K562 (cell line): ENCODE data around the gene DGCR2. TPM values are rescaled to one million over a fixed set of nuclear protein-coding genes. Genes with fewer than 3 reads are reported as not detected.

Source experiments
- CHD1 ChIP-seq: fragments of 200-600 bp; sonication (generic); IDR thresholded peaks from one replicate; pipeline ENCODE4 v1.6.1; 2012; ENCODE audit warnings: mild to moderate bottlenecking, moderate library complexity, low read length, inconsistent platforms
- CREM ChIP-seq: IDR thresholded peaks from 2 replicates; pipeline ENCODE4 v1.6.1; 2014; ENCODE audit warnings: antibody characterized with exemption, low read depth
- EZH2 ChIP-seq: IDR thresholded peaks from 2 replicates; pipeline ENCODE4 v1.6.1; 2012; ENCODE audit warnings: low read depth, mild to moderate bottlenecking, inconsistent platforms, low read length, borderline replicate concordance
- MAFG ChIP-seq: fragments of 450-650 bp; conservative IDR thresholded peaks from 2 replicates; pipeline ENCODE4 v1.6.1; 2016; ENCODE audit warnings: missing genetic modification characterization, missing compliant biosample characterization
- NR2C1 ChIP-seq, 2 experiments: fragments of 450-650 bp; IDR thresholded peaks; 2 replicates each; pipeline ENCODE4 v1.6.1; 2017; ENCODE audit warnings: mild to moderate bottlenecking in 2 of 2, antibody characterized with exemption in 1 of 2, inconsistent platforms in 1 of 2, missing compliant biosample characterization in 1 of 2, missing genetic modification characterization in 1 of 2
- PHF8 ChIP-seq: fragments of 200-600 bp; sonication (generic); IDR thresholded peaks from 2 replicates; pipeline ENCODE4 v1.6.1; 2012; ENCODE audit warnings: mixed run types, mild to moderate bottlenecking, inconsistent platforms, low read length, moderate library complexity, borderline replicate concordance
- RBBP5 ChIP-seq: fragments of 200-600 bp; sonication (generic); IDR thresholded peaks from 2 replicates; pipeline ENCODE4 v1.6.1; 2012; ENCODE audit warnings: borderline replicate concordance, mild to moderate bottlenecking, low read length, control low read depth, inconsistent platforms; ENCODE audit not compliant: insufficient read depth, poor library complexity, severe bottlenecking
- RBM15 ChIP-seq: fragments of 200-400 bp; formaldehyde crosslinking; IDR thresholded peaks from 2 replicates; pipeline ENCODE4 v1.6.1; 2018; ENCODE audit warnings: mild to moderate bottlenecking, low read length, moderate library complexity; ENCODE audit not compliant: insufficient read depth
- SMARCC2 ChIP-seq: fragments of 450-650 bp; IDR thresholded peaks from 2 replicates; pipeline ENCODE4 v1.6.1; 2017; ENCODE audit warnings: antibody characterized with exemption, moderate library complexity, mild to moderate bottlenecking, low read depth
- ZBTB5 ChIP-seq: fragments of 450-650 bp; IDR thresholded peaks from 2 replicates; pipeline ENCODE4 v1.6.1; 2017; ENCODE audit warnings: antibody characterized with exemption
- polyA plus RNA-seq, 8 experiments: library from polyadenylated mRNA; depleted of rRNA in 4 of 8; stranded (reverse) in 5 of 8; unstranded in 3 of 8; fragments of >200 nt; fragmentation: Nextera tagmentation in 2 of 8; fragmentation: Illumina TruSeq in 1 of 8; extraction: Ambion mirVana in 2 of 8; extraction: Trizol in 1 of 8; gene quantifications; 2 replicates each; pipeline versions ENCODE4 v1.2.1 to v1.2.3, GENCODE V29; 2011 to 2014; ENCODE audit warnings: inconsistent platforms in 1 of 8, missing spikeins in 1 of 8
- total RNA-seq, 7 experiments: library from RNA; depleted of rRNA in 6 of 7; stranded (reverse); fragments of >200 nt in 6 of 7; fragmentation: Illumina TruSeq in 2 of 7; extraction: Trizol in 2 of 7; gene quantifications; 2 replicates each; pipeline versions ENCODE4 v1.2.1 to v1.2.3, GENCODE V29; 2011 to 2021; ENCODE audit warnings: low replicate concordance in 1 of 7
- TF ChIP-seq, protein P1 (sequence below): fragments of 450-650 bp; IDR thresholded peaks from 2 replicates; pipeline ENCODE4 v1.6.1; 2017; ENCODE audit warnings: antibody characterized with exemption, mild to moderate bottlenecking
- TF ChIP-seq, protein P2 (sequence below): fragments of 450-650 bp; formaldehyde crosslinking; IDR thresholded peaks from 2 replicates; pipeline ENCODE4 v1.4.0; 2020; ENCODE audit warnings: mild to moderate bottlenecking
- TF ChIP-seq, protein P3 (sequence below): sonication (generic); formaldehyde crosslinking; IDR thresholded peaks from 2 replicates; pipeline ENCODE4 v1.8.1; 2023; ENCODE audit warnings: mild to moderate bottlenecking, missing genetic modification reagents
- TF ChIP-seq, protein P4 (sequence below): sonication (generic); formaldehyde crosslinking; IDR thresholded peaks from 2 replicates; pipeline ENCODE4 v1.4.0; 2020; ENCODE audit warnings: mild to moderate bottlenecking, missing genetic modification reagents
- TF ChIP-seq, protein P5 (sequence below): IDR thresholded peaks from 2 replicates; pipeline ENCODE4 v1.6.1; 2014; ENCODE audit warnings: antibody characterized with exemption

Gene DGCR2
- total and polyA plus RNA-seq, 9 of the 15 experiments (the other 6 are each of a cell fraction or from before 2014, with no cell fraction given) = 0.69 to 101 (median 56.4) TPM

GRCh38 chr22:19108807-19109197 is 13.4 kb downstream of the DGCR2 start (continued):
- TF ChIP-seq, protein P1, sequence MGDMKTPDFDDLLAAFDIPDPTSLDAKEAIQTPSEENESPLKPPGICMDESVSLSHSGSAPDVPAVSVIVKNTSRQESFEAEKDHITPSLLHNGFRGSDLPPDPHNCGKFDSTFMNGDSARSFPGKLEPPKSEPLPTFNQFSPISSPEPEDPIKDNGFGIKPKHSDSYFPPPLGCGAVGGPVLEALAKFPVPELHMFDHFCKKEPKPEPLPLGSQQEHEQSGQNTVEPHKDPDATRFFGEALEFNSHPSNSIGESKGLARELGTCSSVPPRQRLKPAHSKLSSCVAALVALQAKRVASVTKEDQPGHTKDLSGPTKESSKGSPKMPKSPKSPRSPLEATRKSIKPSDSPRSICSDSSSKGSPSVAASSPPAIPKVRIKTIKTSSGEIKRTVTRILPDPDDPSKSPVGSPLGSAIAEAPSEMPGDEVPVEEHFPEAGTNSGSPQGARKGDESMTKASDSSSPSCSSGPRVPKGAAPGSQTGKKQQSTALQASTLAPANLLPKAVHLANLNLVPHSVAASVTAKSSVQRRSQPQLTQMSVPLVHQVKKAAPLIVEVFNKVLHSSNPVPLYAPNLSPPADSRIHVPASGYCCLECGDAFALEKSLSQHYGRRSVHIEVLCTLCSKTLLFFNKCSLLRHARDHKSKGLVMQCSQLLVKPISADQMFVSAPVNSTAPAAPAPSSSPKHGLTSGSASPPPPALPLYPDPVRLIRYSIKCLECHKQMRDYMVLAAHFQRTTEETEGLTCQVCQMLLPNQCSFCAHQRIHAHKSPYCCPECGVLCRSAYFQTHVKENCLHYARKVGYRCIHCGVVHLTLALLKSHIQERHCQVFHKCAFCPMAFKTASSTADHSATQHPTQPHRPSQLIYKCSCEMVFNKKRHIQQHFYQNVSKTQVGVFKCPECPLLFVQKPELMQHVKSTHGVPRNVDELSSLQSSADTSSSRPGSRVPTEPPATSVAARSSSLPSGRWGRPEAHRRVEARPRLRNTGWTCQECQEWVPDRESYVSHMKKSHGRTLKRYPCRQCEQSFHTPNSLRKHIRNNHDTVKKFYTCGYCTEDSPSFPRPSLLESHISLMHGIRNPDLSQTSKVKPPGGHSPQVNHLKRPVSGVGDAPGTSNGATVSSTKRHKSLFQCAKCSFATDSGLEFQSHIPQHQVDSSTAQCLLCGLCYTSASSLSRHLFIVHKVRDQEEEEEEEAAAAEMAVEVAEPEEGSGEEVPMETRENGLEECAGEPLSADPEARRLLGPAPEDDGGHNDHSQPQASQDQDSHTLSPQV = no peak
- TF ChIP-seq MAFG (tag) (peak; percentile 62; the same call in 1 of the 2 replicates), PHF8 (no peak), RBM15 (no peak), CREM (no peak), ZBTB5 (no peak), EZH2 (no peak), NR2C1 (IDR thresholded peaks at IDR 0.05) (no peak), NR2C1 (tag; IDR thresholded peaks at IDR 0.05) (no peak), SMARCC2 (no peak), CHD1 (peak; percentile 24), RBBP5 (no peak)
- TF ChIP-seq, protein P2, sequence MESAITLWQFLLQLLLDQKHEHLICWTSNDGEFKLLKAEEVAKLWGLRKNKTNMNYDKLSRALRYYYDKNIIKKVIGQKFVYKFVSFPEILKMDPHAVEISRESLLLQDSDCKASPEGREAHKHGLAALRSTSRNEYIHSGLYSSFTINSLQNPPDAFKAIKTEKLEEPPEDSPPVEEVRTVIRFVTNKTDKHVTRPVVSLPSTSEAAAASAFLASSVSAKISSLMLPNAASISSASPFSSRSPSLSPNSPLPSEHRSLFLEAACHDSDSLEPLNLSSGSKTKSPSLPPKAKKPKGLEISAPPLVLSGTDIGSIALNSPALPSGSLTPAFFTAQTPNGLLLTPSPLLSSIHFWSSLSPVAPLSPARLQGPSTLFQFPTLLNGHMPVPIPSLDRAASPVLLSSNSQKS = no peak
- TF ChIP-seq, protein P3, sequence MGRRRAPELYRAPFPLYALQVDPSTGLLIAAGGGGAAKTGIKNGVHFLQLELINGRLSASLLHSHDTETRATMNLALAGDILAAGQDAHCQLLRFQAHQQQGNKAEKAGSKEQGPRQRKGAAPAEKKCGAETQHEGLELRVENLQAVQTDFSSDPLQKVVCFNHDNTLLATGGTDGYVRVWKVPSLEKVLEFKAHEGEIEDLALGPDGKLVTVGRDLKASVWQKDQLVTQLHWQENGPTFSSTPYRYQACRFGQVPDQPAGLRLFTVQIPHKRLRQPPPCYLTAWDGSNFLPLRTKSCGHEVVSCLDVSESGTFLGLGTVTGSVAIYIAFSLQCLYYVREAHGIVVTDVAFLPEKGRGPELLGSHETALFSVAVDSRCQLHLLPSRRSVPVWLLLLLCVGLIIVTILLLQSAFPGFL (CRISPR knock-in tag) = no peak
- TF ChIP-seq, protein P4, sequence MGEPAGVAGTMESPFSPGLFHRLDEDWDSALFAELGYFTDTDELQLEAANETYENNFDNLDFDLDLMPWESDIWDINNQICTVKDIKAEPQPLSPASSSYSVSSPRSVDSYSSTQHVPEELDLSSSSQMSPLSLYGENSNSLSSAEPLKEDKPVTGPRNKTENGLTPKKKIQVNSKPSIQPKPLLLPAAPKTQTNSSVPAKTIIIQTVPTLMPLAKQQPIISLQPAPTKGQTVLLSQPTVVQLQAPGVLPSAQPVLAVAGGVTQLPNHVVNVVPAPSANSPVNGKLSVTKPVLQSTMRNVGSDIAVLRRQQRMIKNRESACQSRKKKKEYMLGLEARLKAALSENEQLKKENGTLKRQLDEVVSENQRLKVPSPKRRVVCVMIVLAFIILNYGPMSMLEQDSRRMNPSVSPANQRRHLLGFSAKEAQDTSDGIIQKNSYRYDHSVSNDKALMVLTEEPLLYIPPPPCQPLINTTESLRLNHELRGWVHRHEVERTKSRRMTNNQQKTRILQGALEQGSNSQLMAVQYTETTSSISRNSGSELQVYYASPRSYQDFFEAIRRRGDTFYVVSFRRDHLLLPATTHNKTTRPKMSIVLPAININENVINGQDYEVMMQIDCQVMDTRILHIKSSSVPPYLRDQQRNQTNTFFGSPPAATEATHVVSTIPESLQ (CRISPR knock-in tag) = no peak
- TF ChIP-seq, protein P5, sequence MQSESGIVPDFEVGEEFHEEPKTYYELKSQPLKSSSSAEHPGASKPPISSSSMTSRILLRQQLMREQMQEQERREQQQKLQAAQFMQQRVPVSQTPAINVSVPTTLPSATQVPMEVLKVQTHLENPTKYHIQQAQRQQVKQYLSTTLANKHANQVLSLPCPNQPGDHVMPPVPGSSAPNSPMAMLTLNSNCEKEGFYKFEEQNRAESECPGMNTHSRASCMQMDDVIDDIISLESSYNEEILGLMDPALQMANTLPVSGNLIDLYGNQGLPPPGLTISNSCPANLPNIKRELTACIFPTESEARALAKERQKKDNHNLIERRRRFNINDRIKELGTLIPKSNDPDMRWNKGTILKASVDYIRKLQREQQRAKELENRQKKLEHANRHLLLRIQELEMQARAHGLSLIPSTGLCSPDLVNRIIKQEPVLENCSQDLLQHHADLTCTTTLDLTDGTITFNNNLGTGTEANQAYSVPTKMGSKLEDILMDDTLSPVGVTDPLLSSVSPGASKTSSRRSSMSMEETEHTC = no peak
